ENCODE data around the gene ETV3L. TPM values are rescaled to one million over a fixed set of nuclear protein-coding genes. Genes with fewer than 3 reads are reported as not detected.

ETV3L gene
- polyA plus RNA-seq, 1 experiment, result 0.07 TPM

DNA sequence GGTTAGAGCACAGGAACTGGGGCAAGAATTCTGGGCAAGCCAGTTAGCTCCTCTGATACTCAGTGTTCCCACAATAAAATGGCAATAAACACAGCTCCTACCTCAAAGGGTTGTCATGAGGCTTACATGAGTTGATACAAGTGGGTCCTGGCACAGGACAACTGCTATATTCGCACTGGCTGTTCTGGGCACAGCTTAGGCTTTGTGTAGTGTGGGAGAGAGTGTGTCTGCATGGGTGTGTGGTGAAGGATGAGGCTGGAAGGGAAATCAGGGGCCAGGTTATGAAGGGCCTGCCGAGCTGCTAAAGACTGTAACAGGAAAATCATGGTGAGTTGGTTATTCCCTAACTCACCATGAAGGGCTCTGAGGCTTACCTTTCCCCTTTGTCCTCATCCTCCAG is 19.8 kb upstream of the ETV3L start:
- Histone ChIP-seq H3K9me3 (ENCODE audit: control insufficient read depth, insufficient read depth, low read length) (no peaks in the 10 kb centered on the region), H3K27ac (ENCODE audit: low read depth, low read length) (no peak overlapping the region), H3K4me3 (ENCODE audit: low read depth, low read length) (no peak overlapping the region), H3K27me3 (ENCODE audit: control insufficient read depth, insufficient read depth, low read length) (no peaks in the 10 kb centered on the region)
- TF ChIP-seq, protein P1, sequence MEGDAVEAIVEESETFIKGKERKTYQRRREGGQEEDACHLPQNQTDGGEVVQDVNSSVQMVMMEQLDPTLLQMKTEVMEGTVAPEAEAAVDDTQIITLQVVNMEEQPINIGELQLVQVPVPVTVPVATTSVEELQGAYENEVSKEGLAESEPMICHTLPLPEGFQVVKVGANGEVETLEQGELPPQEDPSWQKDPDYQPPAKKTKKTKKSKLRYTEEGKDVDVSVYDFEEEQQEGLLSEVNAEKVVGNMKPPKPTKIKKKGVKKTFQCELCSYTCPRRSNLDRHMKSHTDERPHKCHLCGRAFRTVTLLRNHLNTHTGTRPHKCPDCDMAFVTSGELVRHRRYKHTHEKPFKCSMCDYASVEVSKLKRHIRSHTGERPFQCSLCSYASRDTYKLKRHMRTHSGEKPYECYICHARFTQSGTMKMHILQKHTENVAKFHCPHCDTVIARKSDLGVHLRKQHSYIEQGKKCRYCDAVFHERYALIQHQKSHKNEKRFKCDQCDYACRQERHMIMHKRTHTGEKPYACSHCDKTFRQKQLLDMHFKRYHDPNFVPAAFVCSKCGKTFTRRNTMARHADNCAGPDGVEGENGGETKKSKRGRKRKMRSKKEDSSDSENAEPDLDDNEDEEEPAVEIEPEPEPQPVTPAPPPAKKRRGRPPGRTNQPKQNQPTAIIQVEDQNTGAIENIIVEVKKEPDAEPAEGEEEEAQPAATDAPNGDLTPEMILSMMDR (IDR thresholded peaks at IDR 0.05; ENCODE audit: low read depth, low read length), result no peak
- no peak for DNase-seq (ENCODE audit: low read depth, low spot score)
- ChIA-PET CTCF (no interaction called here), POLR2A (no interaction called here)

DNA sequence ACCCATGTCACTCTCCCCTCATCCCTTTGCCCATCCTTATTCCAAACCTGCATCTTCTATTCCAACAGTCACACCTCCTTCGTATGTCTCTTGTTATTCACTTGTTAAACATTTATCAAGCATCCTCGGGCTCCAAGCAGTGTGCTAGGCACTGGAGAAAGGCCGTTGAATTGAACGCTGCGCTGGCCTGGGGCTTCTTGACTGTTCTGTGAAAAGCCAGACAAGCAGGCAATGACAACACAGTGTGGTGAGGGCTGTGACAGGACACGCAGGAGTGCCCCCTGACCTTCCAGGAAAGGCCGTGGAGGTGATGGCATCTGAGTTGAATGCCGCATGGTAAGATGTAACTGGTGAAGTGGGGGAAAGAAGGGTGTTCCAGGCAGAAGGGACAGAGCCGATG is 19.4 kb upstream of the ETV3L start:
- Histone ChIP-seq H3K9me3 (ENCODE audit: control insufficient read depth, insufficient read depth, low read length) (no peaks in the 10 kb centered on the region), H3K27ac (ENCODE audit: low read depth, low read length) (no peak overlapping the region), H3K4me3 (ENCODE audit: low read depth, low read length) (no peak overlapping the region), H3K27me3 (ENCODE audit: control insufficient read depth, insufficient read depth, low read length) (no peaks in the 10 kb centered on the region)
- no peak for DNase-seq (ENCODE audit: low read depth, low spot score)
- TF ChIP-seq, protein P1 (IDR thresholded peaks at IDR 0.05; ENCODE audit: low read depth, low read length), result no peak
- POLR2A ChIA-PET, result no interaction called here
- CTCF ChIA-PET, result no interaction called here

DNA sequence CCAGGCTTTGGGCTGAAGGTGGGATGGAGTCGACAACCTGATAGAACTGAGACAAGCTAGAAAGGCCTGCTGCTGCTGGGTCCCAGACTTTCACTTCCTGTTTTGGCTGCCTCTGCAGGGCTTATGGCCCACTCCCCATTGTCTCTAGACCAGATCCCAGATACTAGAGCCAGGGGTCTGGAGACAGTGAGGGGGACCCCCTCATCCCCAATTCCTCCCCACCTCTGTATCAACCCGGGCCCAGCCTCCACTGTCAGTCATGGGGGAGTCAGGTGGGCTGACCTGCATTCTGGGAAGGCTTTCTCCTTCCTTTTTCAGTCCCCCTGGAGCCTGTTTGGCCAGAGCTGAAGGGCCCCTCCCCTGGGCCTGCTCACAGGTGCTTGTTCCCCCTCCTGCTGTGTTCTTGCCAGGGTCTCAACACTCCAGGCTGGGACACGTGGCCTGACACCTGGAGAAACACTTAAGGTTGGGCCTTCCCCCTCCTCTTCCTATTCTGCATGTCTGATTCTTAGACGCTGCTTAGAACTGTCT is 18.0 kb upstream of the ETV3L start:
- H3K27ac ChIP-seq (ENCODE audit: low read depth, low read length), result no peak overlapping the region
- no peaks in the 10 kb centered on the region; the same call in 1 of the 2 replicates for H3K9me3 ChIP-seq (ENCODE audit: control insufficient read depth, insufficient read depth, low read length)
- H3K4me3 ChIP-seq (ENCODE audit: low read depth, low read length), result no peak overlapping the region
- ChIA-PET CTCF (interaction anchor here (5.0 kb wide), 1 partner anchor 27 kb away, joined by 23 read pairs; no protein-coding TSS in a partner anchor), POLR2A (no interaction called here)
- peaks cover 8% of the 10 kb centered on the region for H3K27me3 ChIP-seq (ENCODE audit: control insufficient read depth, insufficient read depth, low read length)
- no peak for DNase-seq (ENCODE audit: low read depth, low spot score)
- TF ChIP-seq, protein P1 (IDR thresholded peaks at IDR 0.05; ENCODE audit: low read depth, low read length), result no peak

DNA sequence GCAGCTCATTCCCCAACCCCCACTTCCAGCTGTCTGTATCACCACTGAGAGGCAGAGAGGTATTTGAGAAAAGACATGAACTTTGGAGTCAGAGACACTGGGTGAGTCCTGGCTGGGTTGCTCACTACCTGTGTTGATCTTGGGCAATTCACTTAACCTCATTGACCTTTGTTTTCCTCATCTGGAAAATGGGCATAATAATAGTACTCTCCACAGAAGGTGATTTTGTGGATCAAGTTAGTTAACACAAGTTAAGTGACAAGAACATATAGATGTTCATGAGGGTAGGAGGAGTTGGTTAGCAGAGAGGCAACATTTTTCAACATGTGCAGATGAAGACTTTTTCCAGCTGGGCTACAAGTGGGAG is 17.1 kb upstream of the ETV3L start:
- Histone ChIP-seq H3K4me3 (ENCODE audit: low read depth, low read length) (no peak overlapping the region), H3K27me3 (ENCODE audit: control insufficient read depth, insufficient read depth, low read length) (peaks cover 10% of the 10 kb centered on the region), H3K27ac (ENCODE audit: low read depth, low read length) (no peak overlapping the region), H3K9me3 (ENCODE audit: control insufficient read depth, insufficient read depth, low read length) (no peaks in the 10 kb centered on the region; the same call in 1 of the 2 replicates)
- POLR2A ChIA-PET, result no interaction called here
- TF ChIP-seq, protein P1 (IDR thresholded peaks at IDR 0.05; ENCODE audit: low read depth, low read length), result no peak
- CTCF ChIA-PET, result interaction anchor here (5.0 kb wide), 1 partner anchor 26 kb away, joined by 23 read pairs; no protein-coding TSS in a partner anchor
- no peak for DNase-seq (ENCODE audit: low read depth, low spot score)

DNA sequence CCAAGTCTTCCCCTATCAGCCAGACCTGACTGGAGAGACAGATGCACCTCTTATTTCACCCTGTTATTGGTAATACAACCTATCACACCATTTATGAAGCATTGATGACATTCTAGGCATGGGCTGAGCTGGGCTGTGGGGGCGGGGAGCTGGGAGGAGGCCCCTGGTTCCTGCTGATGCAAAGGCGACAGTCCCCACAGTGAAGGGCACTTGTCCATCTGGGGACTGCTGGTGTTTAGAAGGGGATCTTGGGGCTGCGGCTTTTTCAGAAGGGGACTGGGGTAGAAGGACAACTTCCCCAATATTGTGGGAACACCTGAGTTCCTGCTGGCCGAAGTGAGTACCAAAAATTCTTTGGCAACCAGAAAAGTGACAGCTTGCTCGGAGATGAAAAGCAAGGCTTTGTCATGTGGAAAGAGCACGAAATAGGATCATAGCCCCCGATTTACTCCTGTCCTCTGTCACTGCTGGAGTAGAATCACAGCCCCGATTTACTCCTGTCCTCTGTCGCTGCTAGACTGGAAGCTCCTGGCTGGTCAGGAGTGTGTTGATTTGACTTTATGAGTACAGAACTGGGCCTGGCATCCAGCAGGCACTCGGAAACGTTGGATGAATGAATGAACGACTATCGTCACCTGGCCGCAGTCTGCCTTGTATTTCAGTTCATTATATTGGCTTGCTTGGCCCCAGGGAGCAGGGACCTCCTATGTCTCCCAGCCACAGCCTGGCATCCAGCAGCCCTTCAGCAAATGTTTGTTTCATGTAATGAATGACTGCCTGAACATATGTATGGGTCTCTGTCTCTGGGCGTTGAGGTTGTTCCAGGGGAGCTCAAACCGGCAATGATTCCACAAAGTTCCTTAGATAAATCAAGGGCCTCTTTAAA is 16.5 kb upstream of the ETV3L start:
- Histone ChIP-seq H3K27ac (ENCODE audit: low read depth, low read length) (no peak overlapping the region), H3K4me3 (ENCODE audit: low read depth, low read length) (no peak overlapping the region), H3K9me3 (ENCODE audit: control insufficient read depth, insufficient read depth, low read length) (no peaks in the 10 kb centered on the region; the same call in 1 of the 2 replicates), H3K27me3 (ENCODE audit: control insufficient read depth, insufficient read depth, low read length) (peaks cover 12% of the 10 kb centered on the region)
- CTCF ChIA-PET, result interaction anchor here (5.0 kb wide), 1 partner anchor 26 kb away, joined by 23 read pairs; no protein-coding TSS in a partner anchor
- no peak for DNase-seq (ENCODE audit: low read depth, low spot score)
- TF ChIP-seq, protein P1 (IDR thresholded peaks at IDR 0.05; ENCODE audit: low read depth, low read length), result no peak
- POLR2A ChIA-PET, result no interaction called here
